Kidney (tissue), 14 donors: Measurements from ENCODE around the gene POLRMT. TPM values are rescaled to one million over a fixed set of nuclear protein-coding genes. Genes with fewer than 3 reads are reported as not detected.
A peak's percentile ranks its signal among the peaks of the same experiment; 100 is the strongest.

Experiments used
- DNase-seq, 5 donors: peaks; one replicate each; pipeline ENCODE4 v3.0.0-alpha.2; 2013 to 2020
- FAIRE-seq: peaks from 2 replicates; lab custom pipeline; 2012; peaks lifted over from hg19 to GRCh38; lab: Jason Lieb, UNC
- H3K27ac ChIP-seq, 2 donors: one replicate each; pipeline ENCODE4 v1.7.0; 2013; ENCODE audit warnings: low read depth in 2 of 2, low read length in 2 of 2, inconsistent platforms in 1 of 2
- H3K27me3 ChIP-seq: one replicate; pipeline ENCODE4 v1.7.1; 2013; ENCODE audit warnings: low read length, inconsistent platforms; ENCODE audit not compliant: control insufficient read depth, insufficient read depth
- H3K36me3 ChIP-seq, 3 donors: one replicate each; pipeline versions ENCODE4 v1.7.0 to v1.7.1; 2013; ENCODE audit warnings: low read length in 3 of 3, control low read depth in 1 of 3, inconsistent platforms in 1 of 3; ENCODE audit not compliant: insufficient read depth in 3 of 3, control insufficient read depth in 2 of 3
- H3K4me1 ChIP-seq, 3 donors: one replicate each; pipeline versions ENCODE4 v1.7.0 to v1.7.1; 2013; ENCODE audit warnings: low read length in 3 of 3, inconsistent platforms in 1 of 3, low read depth in 1 of 3; ENCODE audit not compliant: control insufficient read depth in 2 of 3, insufficient read depth in 2 of 3
- H3K4me3 ChIP-seq, 3 donors: one replicate each; pipeline versions ENCODE4 v1.7.0 to v1.8.1; 2013; ENCODE audit warnings: low read length in 3 of 3, control low read depth in 1 of 3, inconsistent platforms in 1 of 3
- H3K9ac ChIP-seq, 3 donors: one replicate each; pipeline versions ENCODE4 v1.7.0 to v1.7.1; 2013; ENCODE audit warnings: low read length in 3 of 3, control low read depth in 1 of 3, inconsistent platforms in 1 of 3
- H3K9me3 ChIP-seq, 3 donors: one replicate each; pipeline versions ENCODE4 v1.7.0 to v1.7.1; 2013; ENCODE audit warnings: low read length in 3 of 3, control low read depth in 1 of 3, inconsistent platforms in 1 of 3; ENCODE audit not compliant: control insufficient read depth in 2 of 3, insufficient read depth in 1 of 3
- intact Hi-C: fragments of 100-400 bp; cut with DNase I; formaldehyde crosslinking; loops from one replicate; pipeline ENCODE4 v1.11.1; 2022
- polyA plus RNA-seq: library from polyadenylated mRNA; stranded (reverse); fragments of 350-450 nt; fragmentation: Illumina TruSeq; extraction: RNeasy Lipid Tissue Mini Kit (QIAGEN cat#74804); gene quantifications from one replicate; pipeline ENCODE4 v1.2.3, GENCODE V29; 2014; ENCODE audit warnings: low read depth, low replicate concordance; ENCODE audit not compliant: insufficient read depth
- total RNA-seq: library from RNA; stranded (reverse); fragmentation: NEBNext Ultra II Directional; extraction: Animal tissue kit (Norgen Biotek cat#: 25700); gene quantifications from one replicate; pipeline ENCODE4 v1.2.1, GENCODE V29; 2021
- TF ChIP-seq, protein P1 (sequence below): IDR thresholded peaks from 3 replicates; pipeline ENCODE4 v1.5.1; 2012; ENCODE audit warnings: mild to moderate bottlenecking, moderate library complexity, borderline replicate concordance; ENCODE audit not compliant: insufficient read depth; ENCODE audit errors: extremely low read depth
- donor health status: control.
- donor health status: control.
- donor health status: control.
- donor health status: control.
- donor health status: control.
- donor health status: DM: yes; HTN: yes; CAD: no.
- donor health status: Normal renal cell carcinoma (clear cell type).

Gene POLRMT
- total and polyA plus RNA-seq, 2 donors from 2014 or later, result 49.8 to 117 TPM

DNA sequence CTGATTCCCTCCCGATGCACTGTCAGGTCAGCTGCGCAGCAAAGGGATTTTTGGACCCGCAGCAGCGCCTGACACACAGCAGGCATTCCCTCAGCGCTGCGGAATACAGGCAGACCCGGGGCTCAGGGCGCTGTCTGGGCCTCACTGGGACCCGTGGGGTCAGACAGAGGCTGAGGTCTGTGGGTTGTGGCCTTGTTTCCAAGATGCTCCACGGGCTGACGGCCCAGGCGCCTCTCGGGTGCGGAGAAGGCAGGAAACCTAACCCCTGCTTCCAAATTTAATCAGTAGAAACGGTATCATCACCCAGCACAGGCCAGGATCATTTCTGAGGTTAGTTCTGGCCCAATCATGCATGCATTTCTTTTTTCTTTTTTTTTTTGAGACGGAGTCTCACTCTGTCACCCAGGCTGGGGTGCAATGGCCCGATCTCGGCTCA, 30.4 kb upstream of the POLRMT start:
- FAIRE-seq, result no peak
- Histone ChIP-seq H3K4me1 (peaks cover 0 to 42% (median 10%) of the 10 kb centered on the region in 3 donors), H3K36me3 (no peaks in the 10 kb centered on the region), H3K4me3 (peak overlapping the region; percentile 53 to 73 (median 64)), H3K9ac (peak overlapping the region; percentile 26 to 86 (median 50)), H3K27me3 (no peaks in the 10 kb centered on the region), H3K9me3 (no peaks in the 10 kb centered on the region), H3K27ac (peak overlapping the region; percentile 90 to 91)
- intact Hi-C loops, result no loop called here
- peak in 1 of 5 donors; percentile 85 for DNase-seq
- TF ChIP-seq, protein P1, sequence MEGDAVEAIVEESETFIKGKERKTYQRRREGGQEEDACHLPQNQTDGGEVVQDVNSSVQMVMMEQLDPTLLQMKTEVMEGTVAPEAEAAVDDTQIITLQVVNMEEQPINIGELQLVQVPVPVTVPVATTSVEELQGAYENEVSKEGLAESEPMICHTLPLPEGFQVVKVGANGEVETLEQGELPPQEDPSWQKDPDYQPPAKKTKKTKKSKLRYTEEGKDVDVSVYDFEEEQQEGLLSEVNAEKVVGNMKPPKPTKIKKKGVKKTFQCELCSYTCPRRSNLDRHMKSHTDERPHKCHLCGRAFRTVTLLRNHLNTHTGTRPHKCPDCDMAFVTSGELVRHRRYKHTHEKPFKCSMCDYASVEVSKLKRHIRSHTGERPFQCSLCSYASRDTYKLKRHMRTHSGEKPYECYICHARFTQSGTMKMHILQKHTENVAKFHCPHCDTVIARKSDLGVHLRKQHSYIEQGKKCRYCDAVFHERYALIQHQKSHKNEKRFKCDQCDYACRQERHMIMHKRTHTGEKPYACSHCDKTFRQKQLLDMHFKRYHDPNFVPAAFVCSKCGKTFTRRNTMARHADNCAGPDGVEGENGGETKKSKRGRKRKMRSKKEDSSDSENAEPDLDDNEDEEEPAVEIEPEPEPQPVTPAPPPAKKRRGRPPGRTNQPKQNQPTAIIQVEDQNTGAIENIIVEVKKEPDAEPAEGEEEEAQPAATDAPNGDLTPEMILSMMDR, result no peak

DNA sequence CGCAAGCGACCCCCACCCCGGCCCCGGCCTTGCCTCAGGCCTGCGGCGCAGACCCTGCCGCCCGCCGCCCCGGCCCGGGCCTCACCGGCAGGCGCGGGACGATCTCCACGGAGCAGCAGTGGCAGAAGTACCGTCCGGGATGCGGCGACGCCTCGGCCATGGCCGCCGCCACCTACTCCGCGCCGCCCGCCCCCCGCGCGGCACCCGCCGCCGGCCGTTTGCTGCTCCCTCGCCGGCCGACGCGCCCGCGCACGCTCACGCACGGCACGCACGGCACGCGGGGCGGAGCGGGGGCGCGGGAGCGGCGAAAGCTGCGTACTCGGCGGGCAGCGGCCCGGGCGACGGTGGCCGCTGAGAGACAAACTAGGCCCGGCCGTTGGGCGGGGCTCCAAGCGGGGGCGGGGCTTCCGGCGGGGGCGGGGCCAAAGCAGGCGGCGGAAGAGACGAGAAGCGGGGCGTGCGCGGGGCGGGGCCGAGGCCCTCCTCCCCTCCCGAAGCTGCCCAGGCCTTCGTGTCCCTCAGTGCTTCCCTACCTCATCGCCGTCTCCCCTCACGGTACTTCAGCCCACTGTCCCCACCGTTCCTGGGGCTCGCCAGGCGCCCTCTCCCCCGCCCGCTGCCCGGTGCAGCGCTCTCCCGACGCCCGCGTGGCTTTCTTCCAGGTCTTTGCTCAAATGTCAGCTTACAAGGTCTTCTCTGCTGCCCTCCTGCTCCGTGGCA, 29.8 kb upstream of the POLRMT start, which contains the start of gene RNF126:
TSS of gene RNF126 (minus strand) at position 253 of the 720 bp plus-strand sequence. CDS start at position 160, 93 bp downstream.
- no peaks in the 10 kb centered on the region for H3K9me3 ChIP-seq
- H3K36me3 ChIP-seq, result no peaks in the 10 kb centered on the region
- intact Hi-C loops, result no loop called here
- H3K27me3 ChIP-seq, result no peaks in the 10 kb centered on the region
- peak within 1 kb of the TSS; percentile 90 to 91 for H3K27ac ChIP-seq
- TF ChIP-seq, protein P1, result no peak
- H3K9ac ChIP-seq, result peak within 1 kb of the TSS; percentile 26 to 86 (median 50)
- H3K4me3 ChIP-seq, result peak within 1 kb of the TSS; percentile 63 to 75 (median 75)
- no peak for FAIRE-seq
- DNase-seq, result peak; percentile 93 to 97 (median 94)
- peaks cover 0 to 42% (median 10%) of the 10 kb centered on the region in 3 donors for H3K4me1 ChIP-seq

GRCh38 chr19:662207-662961, 29.0 kb upstream of the POLRMT start:
- Histone ChIP-seq H3K27ac (peak overlapping the region; percentile 13 to 74), H3K9ac (peak overlapping the region; percentile 11 to 78 (median 30)), H3K27me3 (no peaks in the 10 kb centered on the region), H3K36me3 (no peaks in the 10 kb centered on the region), H3K9me3 (no peaks in the 10 kb centered on the region), H3K4me3 (peak overlapping the region; percentile 63 to 75 (median 75)), H3K4me1 (peaks cover 0 to 48% (median 10%) of the 10 kb centered on the region in 3 donors)
- FAIRE-seq (no peak), DNase-seq (peak in 4 of 5 donors; percentile 59 to 78 (median 68))
- intact Hi-C loops, result no loop called here
- TF ChIP-seq, protein P1, result no peak
